SH-SY5Y (cell line): Measurements from ENCODE around the gene LCA5.

Experiments used
- GATA2 ChIP-seq: IDR thresholded peaks from 2 replicates; pipeline ENCODE4 v1.6.1; 2011; ENCODE audit warnings: mild to moderate bottlenecking, low read depth, low read length
- GATA3 ChIP-seq: IDR thresholded peaks from 2 replicates; pipeline ENCODE4 v1.6.1; 2011; ENCODE audit warnings: low read depth, mild to moderate bottlenecking, low read length, moderate library complexity

DNA sequence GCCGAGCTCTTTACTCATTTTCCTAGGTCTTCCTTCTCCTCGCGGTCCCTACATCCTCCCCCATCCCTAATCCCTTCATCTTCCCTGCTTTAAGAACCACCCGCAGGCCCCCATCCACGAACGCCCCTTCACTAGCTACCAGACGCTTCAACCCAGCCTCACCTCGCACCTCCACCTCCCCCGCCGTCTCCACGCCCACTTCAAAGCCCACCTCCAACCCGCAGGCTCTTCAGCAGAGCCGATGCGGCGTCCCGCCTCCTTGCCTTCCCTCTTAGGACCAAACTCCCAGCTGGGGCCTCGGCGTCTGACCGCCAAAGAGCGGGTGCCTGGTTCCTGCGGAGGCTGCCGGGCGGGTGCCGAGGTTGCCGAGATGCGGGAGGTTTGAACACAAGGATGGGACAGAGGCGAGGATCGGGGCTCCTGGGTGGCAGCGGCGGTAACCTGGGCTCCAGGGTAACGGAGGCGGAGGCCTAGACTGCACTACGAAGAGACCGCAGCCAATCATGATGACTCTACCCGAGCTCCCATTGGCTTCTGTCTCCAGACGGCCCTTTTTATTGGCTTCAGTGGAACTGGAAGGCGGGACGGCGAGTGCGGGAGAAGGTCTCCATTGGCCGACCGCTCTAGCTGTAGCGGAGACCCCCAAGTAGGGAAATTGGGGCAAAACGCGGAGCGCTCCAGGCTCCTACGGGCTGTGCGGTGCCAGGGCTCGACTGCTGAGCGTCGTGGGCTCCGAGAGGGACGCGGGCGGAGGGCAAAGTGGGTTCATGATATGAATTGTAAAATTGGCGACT, at the start of gene LCA5:
- TF ChIP-seq GATA3 (no peak), GATA2 (no peak)
